Gastrocnemius medialis (tissue), 4 donors: ENCODE results near the gene KRT1. TPM values are rescaled to one million over a fixed set of nuclear protein-coding genes. Genes with fewer than 3 reads are reported as not detected.

Source experiments
- ATAC-seq, 2 donors: fragments of 150-250 bp; one replicate each; pipeline ENCODE4 v1.9.1; 2016
- DNase-seq, 2 donors: peaks; one replicate each; pipeline ENCODE4 v3.0.0-alpha.2; 2019
- H3K27ac ChIP-seq, 4 donors: fragments of 200-600 bp; sonication (generic); 1 replicate in 1 of 4; 2 replicates in 3 of 4; pipeline ENCODE4 v1.5.1; 2016 to 2018; ENCODE audit warnings: mild to moderate bottlenecking in 2 of 4, moderate library complexity in 1 of 4
- H3K27me3 ChIP-seq, 3 donors: fragments of 200-600 bp; sonication (generic) in 2 of 3; 1 replicate in 1 of 3; 2 replicates in 2 of 3; pipeline versions ENCODE4 v1.5.1 to v1.6.0; 2016 to 2019; ENCODE audit warnings: mild to moderate bottlenecking in 1 of 3, moderate library complexity in 1 of 3
- H3K36me3 ChIP-seq, 2 donors: fragments of 200-600 bp; sonication (generic) in 1 of 2; one replicate each; pipeline ENCODE4 v1.5.1; 2017 to 2018
- H3K4me1 ChIP-seq, 2 donors: fragments of 200-600 bp; sonication (generic) in 1 of 2; one replicate each; pipeline ENCODE4 v1.5.1; 2016 to 2017; ENCODE audit warnings: mild to moderate bottlenecking in 2 of 2
- H3K4me3 ChIP-seq, 4 donors: fragments of 200-600 bp; sonication (generic) in 3 of 4; 1 replicate in 1 of 4; 2 replicates in 3 of 4; pipeline ENCODE4 v1.5.1; 2016 to 2019; ENCODE audit warnings: mild to moderate bottlenecking in 2 of 4
- H3K9me3 ChIP-seq, 3 donors: fragments of 200-600 bp; sonication (generic) in 2 of 3; 1 replicate in 1 of 3; 2 replicates in 2 of 3; pipeline ENCODE4 v1.5.1; 2016 to 2019
- CTCF ChIP-seq, 5 experiments: fragments of 450-650 bp in 3 of 5; fragments of 200-600 bp in 2 of 5; sonication (generic) in 2 of 5; IDR thresholded peaks in 4 of 5; conservative IDR thresholded peaks in 1 of 5; 1 replicate in 4 of 5; 2 replicates in 1 of 5; pipeline ENCODE4 v1.5.1; 2016 to 2019; ENCODE audit warnings: antibody characterized with exemption in 5 of 5, mild to moderate bottlenecking in 3 of 5, moderate library complexity in 3 of 5
- POLR2A ChIP-seq, 2 donors: fragments of 450-650 bp; IDR thresholded peaks; one replicate each; pipeline ENCODE4 v1.6.1; 2017; ENCODE audit warnings: antibody characterized with exemption in 2 of 2, mild to moderate bottlenecking in 2 of 2, moderate library complexity in 2 of 2
- in situ Hi-C, 4 donors: fragments of 200-750 bp; cut with MboI; loops; one replicate each; pipeline versions ENCODE4 v1.15.0 to v1.8.0; 2017; ENCODE audit warnings: low sequenced_read_pairs in 4 of 4
- intact Hi-C: fragments of 100-400 bp; cut with DNase I; formaldehyde crosslinking; loops from one replicate; pipeline ENCODE4 v1.15.1; 2023; ENCODE audit warnings: low total_unique reads
- total RNA-seq, 4 donors: library from RNA; depleted of rRNA; stranded (reverse); fragments of >200 nt; gene quantifications; one replicate each; pipeline versions ENCODE4 v1.1.0 to v1.2.3, GENCODE V29; 2016

Gene KRT1
- total RNA-seq, 4 donors from 2014 or later = not detected

- H3K27me3 ChIP-seq = no peaks in the 10 kb centered on the region
- in situ Hi-C loops (no loop called here), intact Hi-C loops (no loop called here)
- DNase-seq = no peak
- H3K4me1 ChIP-seq = no peaks in the 10 kb centered on the region
- H3K9me3 ChIP-seq = no peaks in the 10 kb centered on the region
- no peaks in the 10 kb centered on the region for H3K36me3 ChIP-seq
- TF ChIP-seq POLR2A (IDR thresholded peaks at IDR 0.05) = no peak
- TF ChIP-seq CTCF (IDR thresholded peaks at IDR 0.05 in 4 of 5, conservative IDR thresholded peaks at IDR 0.05 in 1 of 5) = no peak
- ATAC-seq = no peak
- H3K27ac ChIP-seq = no peak overlapping the region
- no peak overlapping the region for H3K4me3 ChIP-seq
Measured at GRCh38 chr12:52679875-52680274, 332 bp downstream of the KRT1 start.

GRCh38 chr12:52677671-52678070 is 2.5 kb downstream of the KRT1 start:
- H3K27me3 ChIP-seq = peaks cover 0 to 4% (median 0%) of the 10 kb centered on the region in 3 donors
- H3K9me3 ChIP-seq = no peaks in the 10 kb centered on the region
- H3K4me3 ChIP-seq = no peak overlapping the region
- TF ChIP-seq POLR2A (IDR thresholded peaks at IDR 0.05) (no peak), CTCF (IDR thresholded peaks at IDR 0.05 in 4 of 5, conservative IDR thresholded peaks at IDR 0.05 in 1 of 5) (no peak)
- DNase-seq (no peak), ATAC-seq (no peak)
- H3K4me1 ChIP-seq = no peaks in the 10 kb centered on the region
- no peaks in the 10 kb centered on the region for H3K36me3 ChIP-seq
- intact Hi-C loops (no loop called here), in situ Hi-C loops (no loop called here)
- H3K27ac ChIP-seq = no peak overlapping the region

- intact Hi-C loops (no loop called here), in situ Hi-C loops (no loop called here)
- no peak overlapping the region for H3K4me3 ChIP-seq
- H3K27me3 ChIP-seq = peaks cover 0 to 4% (median 0%) of the 10 kb centered on the region in 3 donors
- ATAC-seq = no peak
- H3K36me3 ChIP-seq = no peaks in the 10 kb centered on the region
- TF ChIP-seq POLR2A (IDR thresholded peaks at IDR 0.05) = no peak
- TF ChIP-seq CTCF (IDR thresholded peaks at IDR 0.05 in 4 of 5, conservative IDR thresholded peaks at IDR 0.05 in 1 of 5) = no peak
- no peak for DNase-seq
- no peak overlapping the region for H3K27ac ChIP-seq
- no peaks in the 10 kb centered on the region for H3K9me3 ChIP-seq
- H3K4me1 ChIP-seq = no peaks in the 10 kb centered on the region
Measured at GRCh38 chr12:52677126-52677525, 3.1 kb downstream of the KRT1 start.

GRCh38 chr12:52676163-52676562 is 4.0 kb downstream of the KRT1 start:
- Histone ChIP-seq H3K27me3 (peaks cover 0 to 4% (median 0%) of the 10 kb centered on the region in 3 donors), H3K4me1 (no peaks in the 10 kb centered on the region), H3K4me3 (no peak overlapping the region), H3K9me3 (no peaks in the 10 kb centered on the region), H3K36me3 (no peaks in the 10 kb centered on the region), H3K27ac (no peak overlapping the region)
- intact Hi-C loops = no loop called here
- in situ Hi-C loops = no loop called here
- TF ChIP-seq POLR2A (IDR thresholded peaks at IDR 0.05) (no peak), CTCF (IDR thresholded peaks at IDR 0.05 in 4 of 5, conservative IDR thresholded peaks at IDR 0.05 in 1 of 5) (no peak)
- DNase-seq (no peak), ATAC-seq (no peak)

- Histone ChIP-seq H3K36me3 (no peaks in the 10 kb centered on the region), H3K9me3 (no peaks in the 10 kb centered on the region), H3K4me1 (no peaks in the 10 kb centered on the region), H3K27ac (no peak overlapping the region), H3K4me3 (no peak overlapping the region), H3K27me3 (peaks cover 0 to 4% (median 0%) of the 10 kb centered on the region in 3 donors)
- intact Hi-C loops = no loop called here
- ATAC-seq (no peak), DNase-seq (no peak)
- in situ Hi-C loops = no loop called here
- no peak for TF ChIP-seq CTCF (IDR thresholded peaks at IDR 0.05 in 4 of 5, conservative IDR thresholded peaks at IDR 0.05 in 1 of 5)
- no peak for TF ChIP-seq POLR2A (IDR thresholded peaks at IDR 0.05)
Measured at GRCh38 chr12:52675301-52675701, 4.9 kb downstream of the KRT1 start.
